CD4-positive, CD25-positive, alpha-beta regulatory T cell (primary cell): Measurements from ENCODE around the gene MEIS1. TPM values are rescaled to one million over a fixed set of nuclear protein-coding genes. Genes with fewer than 3 reads are reported as not detected.

Source experiments
- ATAC-seq, 2 donors: fragments of 150-1000 bp; cut with Tn5 transposase; one replicate each; pipeline ENCODE4 v1.10.0; 2021; ENCODE audit warnings: low read depth in 2 of 2, moderate number of reproducible peaks in 2 of 2, moderate library complexity in 1 of 2
- DNase-seq, 3 donors: peaks; one replicate each; pipeline versions ENCODE4 v3.0.0 to v3.0.0-alpha.2; 2012 to 2022; ENCODE audit warnings: mixed read lengths in 1 of 3
- H3K27ac ChIP-seq: one replicate; pipeline ENCODE4 v1.7.0; 2013; ENCODE audit warnings: mild to moderate bottlenecking, low read length; ENCODE audit not compliant: insufficient read depth, poor library complexity, severe bottlenecking
- H3K27me3 ChIP-seq: one replicate; pipeline ENCODE4 v1.7.0; 2013; ENCODE audit warnings: low read length; ENCODE audit not compliant: control insufficient read depth, insufficient read depth
- H3K36me3 ChIP-seq: one replicate; pipeline ENCODE4 v1.7.0; 2013; ENCODE audit warnings: mild to moderate bottlenecking, low read length, moderate library complexity; ENCODE audit not compliant: control insufficient read depth, insufficient read depth
- H3K4me1 ChIP-seq: 2 replicates; pipeline ENCODE4 v1.7.0; 2013; ENCODE audit warnings: mild to moderate bottlenecking, low read length; ENCODE audit not compliant: insufficient read depth, control insufficient read depth, poor library complexity, severe bottlenecking
- H3K4me3 ChIP-seq: one replicate; pipeline ENCODE4 v1.7.0; 2013; ENCODE audit warnings: low read depth, mild to moderate bottlenecking, low read length, moderate library complexity
- H3K9me3 ChIP-seq, 2 experiments: 1 replicate in 1 of 2; 2 replicates in 1 of 2; pipeline ENCODE4 v1.7.0; 2013; ENCODE audit warnings: low read length in 2 of 2, mild to moderate bottlenecking in 1 of 2, moderate library complexity in 1 of 2; ENCODE audit not compliant: control insufficient read depth in 2 of 2
- H3K27ac Mint-ChIP-seq, 3 donors: one replicate each; pipeline ENCODE4 v1.8.0; 2020 to 2022; ENCODE audit warnings: mild to moderate bottlenecking in 3 of 3, mixed read lengths in 3 of 3, moderate library complexity in 2 of 3
- H3K27me3 Mint-ChIP-seq: one replicate; pipeline ENCODE4 v1.8.0; 2022; ENCODE audit warnings: mild to moderate bottlenecking, mixed read lengths
- H3K36me3 Mint-ChIP-seq: one replicate; pipeline ENCODE4 v1.8.0; 2020; ENCODE audit warnings: mixed read lengths
- H3K4me1 Mint-ChIP-seq, 4 donors: one replicate each; pipeline ENCODE4 v1.8.0; 2020 to 2022; ENCODE audit warnings: mixed read lengths in 4 of 4, mild to moderate bottlenecking in 1 of 4
- H3K4me3 Mint-ChIP-seq, 4 donors: one replicate each; pipeline ENCODE4 v1.8.0; 2020 to 2022; ENCODE audit warnings: mild to moderate bottlenecking in 4 of 4, mixed read lengths in 4 of 4, moderate library complexity in 3 of 4
- H3K9me3 Mint-ChIP-seq, 7 donors: one replicate each; pipeline ENCODE4 v1.8.0; 2020 to 2022; ENCODE audit warnings: mixed read lengths in 7 of 7, mild to moderate bottlenecking in 3 of 7, moderate library complexity in 2 of 7
- polyA plus RNA-seq, 4 donors: library from polyadenylated mRNA; unstranded; fragments of 300-500 nt; fragmentation: Illumina TruSeq; gene quantifications; one replicate each; pipeline ENCODE4 v1.2.3, GENCODE V29; 2021
- total RNA-seq: library from RNA; stranded (reverse); gene quantifications from one replicate; pipeline ENCODE4 v1.2.3, GENCODE V29; 2022

The MEIS1 gene
- total and polyA plus RNA-seq, 5 donors from 2014 or later = 3.6 TPM; not detected in 4

DNA sequence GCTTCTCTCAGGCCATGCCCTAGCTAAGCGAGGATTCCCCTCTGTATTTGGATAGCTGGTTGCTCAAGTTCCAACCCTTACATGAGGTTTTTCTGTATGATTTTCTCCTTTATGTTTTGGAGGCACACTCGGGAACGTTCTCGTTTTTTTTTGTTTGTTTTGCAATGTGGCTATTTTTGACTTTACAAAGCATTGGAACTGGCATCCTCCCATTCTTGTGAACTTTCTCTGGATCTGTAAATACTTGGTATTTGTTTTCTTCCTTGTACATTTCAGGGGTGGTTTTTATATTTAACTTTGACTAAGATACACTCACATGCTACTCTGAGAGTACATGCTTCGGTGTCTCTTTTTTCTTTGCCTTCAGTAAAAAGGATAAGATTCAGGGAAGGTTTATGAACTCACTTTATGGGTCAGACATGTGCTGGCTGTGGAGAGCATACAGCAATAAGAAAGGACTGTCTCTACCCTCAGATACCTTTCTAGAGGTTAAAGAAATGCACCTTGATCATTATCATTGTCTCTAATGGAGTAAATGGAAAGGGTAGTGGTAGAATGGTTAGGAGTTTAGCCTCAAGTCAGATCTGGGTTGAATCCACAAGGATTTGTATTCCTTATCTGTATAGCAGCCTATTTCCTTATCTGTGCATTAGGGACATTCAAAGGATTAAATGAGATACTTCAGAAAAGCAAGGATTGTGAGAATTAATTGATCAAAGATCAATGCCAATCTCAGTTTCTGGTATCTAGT lies 61.9 kb downstream of the MEIS1 start:
- Histone ChIP-seq H3K36me3 (no peaks in the 10 kb centered on the region), H3K4me3 (no peak overlapping the region), H3K27ac (no peak overlapping the region), H3K9me3 (no peaks in the 10 kb centered on the region), H3K27me3 (no peaks in the 10 kb centered on the region), H3K4me1 (no peaks in the 10 kb centered on the region)
- Mint-ChIP-seq H3K27me3 (no peaks in the 10 kb centered on the region), H3K36me3 (no peaks in the 10 kb centered on the region), H3K27ac (no peak overlapping the region), H3K9me3 (peaks cover 0 to 3% (median 0%) of the 10 kb centered on the region in 7 donors), H3K4me1 (no peaks in the 10 kb centered on the region), H3K4me3 (no peak overlapping the region)
- no peak for ATAC-seq
- DNase-seq = no peak

DNA sequence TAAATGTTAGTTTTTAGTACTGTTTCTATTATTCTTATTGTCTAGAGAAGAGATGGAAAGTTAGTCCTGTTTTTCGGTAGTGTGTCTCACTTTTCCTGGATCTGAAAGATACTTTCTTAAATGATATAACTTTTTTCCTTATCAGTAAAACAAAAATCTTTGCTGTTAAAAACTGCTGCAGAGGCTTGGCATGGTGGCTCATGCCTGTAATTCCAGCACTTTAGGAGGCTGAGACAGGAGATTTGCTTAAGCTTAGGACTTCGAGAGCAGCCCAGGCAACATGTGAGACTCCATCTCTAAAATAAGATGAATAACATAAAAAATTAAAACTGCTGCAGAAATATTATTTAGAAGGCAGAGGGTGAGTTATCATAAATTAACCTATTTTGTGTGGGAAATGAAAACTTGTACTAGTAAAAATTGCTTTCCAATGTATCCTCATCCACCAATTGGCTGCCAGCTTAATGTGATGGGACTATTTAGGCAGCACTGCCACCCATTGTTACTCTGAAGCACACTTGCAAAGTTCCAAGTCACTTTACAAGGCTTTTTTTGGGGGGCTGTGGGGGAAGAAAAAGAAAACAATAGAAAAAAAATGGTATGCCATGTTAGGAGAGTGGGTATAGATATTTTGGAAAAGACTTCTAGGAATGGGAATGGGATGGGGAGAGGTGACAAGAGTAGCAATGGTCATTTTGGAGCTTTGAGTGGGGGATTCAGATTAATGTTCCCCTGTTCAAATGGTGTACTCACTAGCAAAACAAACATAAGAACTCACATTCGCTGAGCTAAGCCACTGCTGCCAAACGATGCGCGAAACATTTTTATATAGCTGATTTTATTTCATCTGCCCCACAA lies 62.7 kb downstream of the MEIS1 start:
- Mint-ChIP-seq H3K9me3 (peaks cover 0 to 2% (median 0%) of the 10 kb centered on the region in 7 donors), H3K27ac (no peak overlapping the region), H3K36me3 (no peaks in the 10 kb centered on the region), H3K4me3 (no peak overlapping the region), H3K27me3 (no peaks in the 10 kb centered on the region), H3K4me1 (no peaks in the 10 kb centered on the region)
- Histone ChIP-seq H3K4me1 (no peaks in the 10 kb centered on the region), H3K27ac (no peak overlapping the region), H3K36me3 (no peaks in the 10 kb centered on the region), H3K9me3 (no peaks in the 10 kb centered on the region), H3K4me3 (no peak overlapping the region), H3K27me3 (no peaks in the 10 kb centered on the region)
- DNase-seq (no peak), ATAC-seq (no peak)

DNA sequence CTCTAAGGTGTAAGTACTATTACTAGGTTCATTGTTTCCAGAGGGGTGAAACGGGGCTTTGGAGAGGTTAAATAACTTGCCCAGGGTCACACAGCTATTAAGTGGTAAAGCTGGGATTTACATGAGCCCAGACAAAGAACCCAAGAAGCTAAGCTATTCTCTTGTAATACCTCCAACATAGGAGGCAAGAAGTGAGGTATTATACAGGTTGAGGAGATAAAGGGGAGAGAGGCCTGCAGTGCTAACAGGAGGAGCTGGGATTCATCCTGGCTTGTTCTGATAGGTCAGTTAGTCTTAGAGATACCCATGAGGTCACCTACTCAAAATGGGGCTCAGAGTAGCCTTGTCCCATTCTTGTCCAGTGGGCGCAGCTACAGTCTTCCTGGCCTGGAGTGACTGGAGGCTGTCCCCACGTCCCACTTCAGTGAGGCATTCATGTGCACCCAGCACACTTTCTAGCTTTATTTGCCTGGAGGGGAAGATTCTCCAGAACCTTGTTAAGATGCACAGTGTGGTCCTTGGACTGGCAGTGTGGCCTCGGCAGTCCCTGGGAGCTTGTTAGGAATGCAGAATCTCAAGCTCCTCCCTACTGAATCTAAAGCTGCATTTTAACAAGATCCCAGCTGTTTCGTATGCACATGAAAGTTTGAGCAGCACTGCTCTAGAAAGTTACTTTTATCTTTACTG lies 63.5 kb downstream of the MEIS1 start:
- H3K4me3 ChIP-seq = no peak overlapping the region

DNA sequence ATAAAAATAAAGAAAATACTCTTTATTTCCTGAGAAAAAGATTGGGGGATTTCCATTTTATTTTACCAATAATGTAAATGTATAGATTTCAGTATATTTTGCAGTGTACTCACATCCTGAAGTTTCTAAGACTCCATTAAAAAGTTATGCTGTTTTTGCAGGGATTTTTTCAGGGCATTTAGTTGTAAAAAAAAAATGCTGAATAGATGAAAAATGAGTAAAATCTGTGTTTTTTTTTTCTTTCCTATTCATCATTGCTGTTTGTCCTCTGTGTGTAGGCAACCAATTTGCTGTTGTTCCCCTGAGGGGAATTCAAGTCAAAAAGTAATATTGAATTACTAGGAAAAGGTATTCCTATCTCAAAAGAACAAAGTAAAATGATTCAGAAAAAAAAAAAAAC lies 66.3 kb downstream of the MEIS1 start:
- ATAC-seq (no peak), DNase-seq (no peak)
- Histone ChIP-seq H3K4me1 (no peaks in the 10 kb centered on the region), H3K4me3 (no peak overlapping the region), H3K9me3 (no peaks in the 10 kb centered on the region), H3K27ac (no peak overlapping the region), H3K36me3 (no peaks in the 10 kb centered on the region), H3K27me3 (no peaks in the 10 kb centered on the region)
- no peaks in the 10 kb centered on the region for H3K27me3 Mint-ChIP-seq
- H3K27ac Mint-ChIP-seq = no peak overlapping the region
- H3K4me3 Mint-ChIP-seq = no peak overlapping the region
- H3K9me3 Mint-ChIP-seq = peaks cover 0 to 2% (median 0%) of the 10 kb centered on the region in 7 donors
- no peaks in the 10 kb centered on the region for H3K4me1 Mint-ChIP-seq
- no peaks in the 10 kb centered on the region for H3K36me3 Mint-ChIP-seq

More for the DNA sequence above, 63.5 kb downstream of the MEIS1 start:
- no peak overlapping the region for H3K4me3 Mint-ChIP-seq
- no peak for DNase-seq
- ATAC-seq = no peak
- H3K27ac ChIP-seq = no peak overlapping the region
- H3K27ac Mint-ChIP-seq = no peak overlapping the region
- no peaks in the 10 kb centered on the region for H3K36me3 ChIP-seq
- peaks cover 0 to 2% (median 0%) of the 10 kb centered on the region in 7 donors for H3K9me3 Mint-ChIP-seq
- H3K27me3 ChIP-seq = no peaks in the 10 kb centered on the region
- no peaks in the 10 kb centered on the region for H3K9me3 ChIP-seq
- H3K4me1 ChIP-seq = no peaks in the 10 kb centered on the region
- H3K27me3 Mint-ChIP-seq = no peaks in the 10 kb centered on the region
- no peaks in the 10 kb centered on the region for H3K4me1 Mint-ChIP-seq
- no peaks in the 10 kb centered on the region for H3K36me3 Mint-ChIP-seq

DNA sequence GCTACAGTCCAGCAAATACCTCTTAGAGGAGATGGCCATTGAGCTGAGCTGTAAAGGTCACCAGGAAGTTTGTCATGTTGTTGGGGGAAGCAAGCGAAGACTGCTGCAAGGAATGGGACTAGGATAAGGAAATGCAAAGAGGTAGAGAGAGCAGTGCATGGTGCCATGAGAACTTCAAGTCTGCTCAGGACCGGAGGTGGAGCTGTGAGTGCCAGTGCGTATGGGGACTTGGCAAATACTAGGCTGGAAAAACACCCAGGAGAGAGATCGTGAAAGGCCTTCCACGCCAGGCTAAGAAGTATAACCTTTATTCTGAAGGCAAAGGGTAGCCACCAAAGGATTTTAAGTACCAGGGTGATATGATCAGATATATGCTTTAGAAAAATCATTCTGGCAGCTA lies 71.3 kb downstream of the MEIS1 start:
- H3K4me1 Mint-ChIP-seq = no peaks in the 10 kb centered on the region
- no peak overlapping the region for H3K27ac Mint-ChIP-seq

DNA sequence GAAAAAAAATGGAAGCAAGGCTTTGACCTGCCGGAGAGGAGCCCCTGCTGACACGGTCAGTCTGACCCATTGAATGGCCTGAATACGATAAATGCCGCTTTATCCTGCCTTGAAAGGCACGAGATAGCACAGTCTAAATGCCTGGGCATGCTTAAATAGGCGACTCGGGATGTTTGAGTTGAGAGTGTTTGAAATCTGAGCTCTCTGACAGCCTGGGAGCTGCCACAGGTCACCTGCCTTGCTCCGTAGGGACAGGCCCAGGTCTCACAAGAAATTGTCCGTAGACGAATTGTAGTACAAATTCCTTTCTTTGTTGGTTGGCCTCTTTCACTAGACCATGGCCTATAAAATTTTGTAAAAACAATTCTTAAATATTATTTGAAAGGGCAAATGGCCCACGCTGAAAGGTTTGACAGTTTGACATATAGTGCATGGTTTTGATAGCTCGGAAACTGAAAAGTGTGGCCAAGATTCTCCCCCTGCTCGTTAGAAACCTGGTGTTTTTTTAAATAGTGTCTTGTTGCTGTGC lies 72.8 kb downstream of the MEIS1 start:
- Histone ChIP-seq H3K4me3 (no peak overlapping the region), H3K36me3 (no peaks in the 10 kb centered on the region), H3K9me3 (no peaks in the 10 kb centered on the region), H3K4me1 (no peaks in the 10 kb centered on the region), H3K27ac (no peak overlapping the region), H3K27me3 (no peaks in the 10 kb centered on the region)
- ATAC-seq = no peak
- no peak overlapping the region for H3K27ac Mint-ChIP-seq
- no peak for DNase-seq
- H3K4me3 Mint-ChIP-seq = no peak overlapping the region
- H3K27me3 Mint-ChIP-seq = no peaks in the 10 kb centered on the region
- H3K9me3 Mint-ChIP-seq = peaks cover 0 to 2% (median 0%) of the 10 kb centered on the region in 7 donors
- no peaks in the 10 kb centered on the region for H3K4me1 Mint-ChIP-seq
- H3K36me3 Mint-ChIP-seq = no peaks in the 10 kb centered on the region

More for the DNA sequence above, 71.3 kb downstream of the MEIS1 start:
- no peak overlapping the region for H3K27ac ChIP-seq
- no peaks in the 10 kb centered on the region for H3K9me3 ChIP-seq
- H3K4me3 Mint-ChIP-seq = no peak overlapping the region
- H3K36me3 Mint-ChIP-seq = no peaks in the 10 kb centered on the region
- H3K9me3 Mint-ChIP-seq = peaks cover 0 to 2% (median 0%) of the 10 kb centered on the region in 7 donors
- H3K27me3 ChIP-seq = no peaks in the 10 kb centered on the region
- H3K4me3 ChIP-seq = no peak overlapping the region
- no peaks in the 10 kb centered on the region for H3K27me3 Mint-ChIP-seq
- DNase-seq (no peak), ATAC-seq (no peak)
- no peaks in the 10 kb centered on the region for H3K4me1 ChIP-seq
- no peaks in the 10 kb centered on the region for H3K36me3 ChIP-seq

DNA sequence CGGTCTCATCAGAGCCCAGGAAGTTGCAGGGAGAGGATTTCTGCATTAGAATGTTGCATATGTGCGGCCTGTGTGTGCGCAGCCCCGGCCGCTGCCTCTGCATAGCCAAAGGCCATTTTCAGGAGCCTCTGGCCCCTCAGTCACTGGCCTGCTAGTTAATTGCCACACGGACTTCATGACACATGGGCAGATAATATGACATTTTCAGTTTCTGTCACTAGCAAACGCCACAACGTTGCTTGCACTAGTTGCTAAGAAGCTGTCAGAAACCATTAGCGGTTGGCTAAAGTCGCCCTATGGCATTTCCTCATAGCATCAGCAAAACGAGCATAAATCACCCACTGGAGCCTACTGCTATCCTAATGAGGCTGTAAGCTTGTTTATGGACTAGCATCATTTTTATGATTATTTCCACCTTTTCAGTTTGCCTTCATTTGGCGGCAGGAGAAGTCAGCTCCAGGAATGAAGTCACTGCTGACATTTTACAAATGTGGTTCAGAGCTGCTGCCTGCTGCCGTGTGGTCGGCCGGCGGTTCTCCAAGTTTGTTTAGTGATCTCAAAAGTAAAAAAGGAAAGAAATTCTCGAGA lies 73.7 kb downstream of the MEIS1 start:
- Histone ChIP-seq H3K36me3 (no peaks in the 10 kb centered on the region), H3K27ac (no peak overlapping the region), H3K4me1 (no peaks in the 10 kb centered on the region), H3K9me3 (no peaks in the 10 kb centered on the region), H3K27me3 (no peaks in the 10 kb centered on the region), H3K4me3 (no peak overlapping the region)
- Mint-ChIP-seq H3K36me3 (no peaks in the 10 kb centered on the region), H3K4me1 (no peaks in the 10 kb centered on the region), H3K4me3 (no peak overlapping the region), H3K9me3 (peaks cover 0 to 2% (median 0%) of the 10 kb centered on the region in 7 donors), H3K27ac (no peak overlapping the region), H3K27me3 (no peaks in the 10 kb centered on the region)
- ATAC-seq (no peak), DNase-seq (no peak)
